CD4-positive, CD25-positive, alpha-beta regulatory T cell (primary cell): Measurements from ENCODE around the gene SPEG. TPM values are rescaled to one million over a fixed set of nuclear protein-coding genes. Genes with fewer than 3 reads are reported as not detected.

Source experiments
- ATAC-seq, 2 donors: fragments of 150-1000 bp; cut with Tn5 transposase; one replicate each; pipeline ENCODE4 v1.10.0; 2021; ENCODE audit warnings: low read depth in 2 of 2, moderate number of reproducible peaks in 2 of 2, moderate library complexity in 1 of 2
- DNase-seq, 3 donors: peaks; one replicate each; pipeline versions ENCODE4 v3.0.0 to v3.0.0-alpha.2; 2012 to 2022; ENCODE audit warnings: mixed read lengths in 1 of 3
- H3K27ac ChIP-seq: one replicate; pipeline ENCODE4 v1.7.0; 2013; ENCODE audit warnings: mild to moderate bottlenecking, low read length; ENCODE audit not compliant: insufficient read depth, poor library complexity, severe bottlenecking
- H3K27me3 ChIP-seq: one replicate; pipeline ENCODE4 v1.7.0; 2013; ENCODE audit warnings: low read length; ENCODE audit not compliant: control insufficient read depth, insufficient read depth
- H3K36me3 ChIP-seq: one replicate; pipeline ENCODE4 v1.7.0; 2013; ENCODE audit warnings: mild to moderate bottlenecking, low read length, moderate library complexity; ENCODE audit not compliant: control insufficient read depth, insufficient read depth
- H3K4me1 ChIP-seq: 2 replicates; pipeline ENCODE4 v1.7.0; 2013; ENCODE audit warnings: mild to moderate bottlenecking, low read length; ENCODE audit not compliant: insufficient read depth, control insufficient read depth, poor library complexity, severe bottlenecking
- H3K4me3 ChIP-seq: one replicate; pipeline ENCODE4 v1.7.0; 2013; ENCODE audit warnings: low read depth, mild to moderate bottlenecking, low read length, moderate library complexity
- H3K9me3 ChIP-seq, 2 experiments: 1 replicate in 1 of 2; 2 replicates in 1 of 2; pipeline ENCODE4 v1.7.0; 2013; ENCODE audit warnings: low read length in 2 of 2, mild to moderate bottlenecking in 1 of 2, moderate library complexity in 1 of 2; ENCODE audit not compliant: control insufficient read depth in 2 of 2
- H3K27ac Mint-ChIP-seq, 3 donors: one replicate each; pipeline ENCODE4 v1.8.0; 2020 to 2022; ENCODE audit warnings: mild to moderate bottlenecking in 3 of 3, mixed read lengths in 3 of 3, moderate library complexity in 2 of 3
- H3K27me3 Mint-ChIP-seq: one replicate; pipeline ENCODE4 v1.8.0; 2022; ENCODE audit warnings: mild to moderate bottlenecking, mixed read lengths
- H3K36me3 Mint-ChIP-seq: one replicate; pipeline ENCODE4 v1.8.0; 2020; ENCODE audit warnings: mixed read lengths
- H3K4me1 Mint-ChIP-seq, 4 donors: one replicate each; pipeline ENCODE4 v1.8.0; 2020 to 2022; ENCODE audit warnings: mixed read lengths in 4 of 4, mild to moderate bottlenecking in 1 of 4
- H3K4me3 Mint-ChIP-seq, 4 donors: one replicate each; pipeline ENCODE4 v1.8.0; 2020 to 2022; ENCODE audit warnings: mild to moderate bottlenecking in 4 of 4, mixed read lengths in 4 of 4, moderate library complexity in 3 of 4
- H3K9me3 Mint-ChIP-seq, 7 donors: one replicate each; pipeline ENCODE4 v1.8.0; 2020 to 2022; ENCODE audit warnings: mixed read lengths in 7 of 7, mild to moderate bottlenecking in 3 of 7, moderate library complexity in 2 of 7
- polyA plus RNA-seq, 4 donors: library from polyadenylated mRNA; unstranded; fragments of 300-500 nt; fragmentation: Illumina TruSeq; gene quantifications; one replicate each; pipeline ENCODE4 v1.2.3, GENCODE V29; 2021
- total RNA-seq: library from RNA; stranded (reverse); gene quantifications from one replicate; pipeline ENCODE4 v1.2.3, GENCODE V29; 2022

Gene SPEG
- total and polyA plus RNA-seq, 5 donors from 2014 or later = 0.20 to 4.1 TPM; not detected in 3

DNA sequence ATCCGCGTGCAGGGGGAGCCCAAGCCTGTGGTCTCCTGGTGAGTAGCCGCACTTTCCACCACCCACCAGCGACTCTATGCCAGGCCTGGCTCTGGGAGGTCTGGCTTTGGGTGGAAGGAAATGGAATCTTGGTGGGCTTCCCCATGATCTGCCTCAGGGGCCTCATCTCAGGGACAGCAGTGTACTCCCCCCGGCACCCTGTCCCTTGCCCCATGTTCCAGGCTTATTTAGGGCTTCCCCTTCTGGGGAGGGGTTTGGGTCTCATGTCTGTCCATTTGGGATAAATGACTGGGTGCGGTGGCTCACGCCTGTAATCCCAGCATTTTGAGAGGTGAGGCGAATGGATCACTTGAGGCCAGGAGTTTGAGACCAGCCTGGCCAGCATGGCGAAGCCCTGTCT, 27.7 kb downstream of the SPEG start:
- ATAC-seq (no peak), DNase-seq (no peak)
- H3K4me1 Mint-ChIP-seq = peaks cover 0 to 6% (median 0%) of the 10 kb centered on the region in 4 donors
- H3K36me3 ChIP-seq = no peaks in the 10 kb centered on the region
- no peak overlapping the region for H3K4me3 ChIP-seq
- peaks cover 0 to 2% (median 0%) of the 10 kb centered on the region in 7 donors for H3K9me3 Mint-ChIP-seq
- no peak overlapping the region for H3K27ac Mint-ChIP-seq
- no peak overlapping the region for H3K27ac ChIP-seq
- H3K4me1 ChIP-seq = no peaks in the 10 kb centered on the region
- no peaks in the 10 kb centered on the region for H3K9me3 ChIP-seq
- no peak overlapping the region for H3K4me3 Mint-ChIP-seq
- H3K27me3 ChIP-seq = no peaks in the 10 kb centered on the region
- H3K27me3 Mint-ChIP-seq = no peaks in the 10 kb centered on the region
- no peaks in the 10 kb centered on the region for H3K36me3 Mint-ChIP-seq

GRCh38 chr2:219464286-219465032, 29.8 kb downstream of the SPEG start:
- Histone ChIP-seq H3K36me3 (no peaks in the 10 kb centered on the region), H3K9me3 (no peaks in the 10 kb centered on the region), H3K27me3 (no peaks in the 10 kb centered on the region), H3K27ac (no peak overlapping the region), H3K4me3 (no peak overlapping the region), H3K4me1 (no peaks in the 10 kb centered on the region)
- Mint-ChIP-seq H3K4me3 (no peak overlapping the region), H3K27ac (no peak overlapping the region), H3K4me1 (no peaks in the 10 kb centered on the region), H3K27me3 (no peaks in the 10 kb centered on the region), H3K36me3 (no peaks in the 10 kb centered on the region), H3K9me3 (peaks cover 0 to 2% (median 0%) of the 10 kb centered on the region in 7 donors)
- ATAC-seq (no peak), DNase-seq (no peak)

DNA sequence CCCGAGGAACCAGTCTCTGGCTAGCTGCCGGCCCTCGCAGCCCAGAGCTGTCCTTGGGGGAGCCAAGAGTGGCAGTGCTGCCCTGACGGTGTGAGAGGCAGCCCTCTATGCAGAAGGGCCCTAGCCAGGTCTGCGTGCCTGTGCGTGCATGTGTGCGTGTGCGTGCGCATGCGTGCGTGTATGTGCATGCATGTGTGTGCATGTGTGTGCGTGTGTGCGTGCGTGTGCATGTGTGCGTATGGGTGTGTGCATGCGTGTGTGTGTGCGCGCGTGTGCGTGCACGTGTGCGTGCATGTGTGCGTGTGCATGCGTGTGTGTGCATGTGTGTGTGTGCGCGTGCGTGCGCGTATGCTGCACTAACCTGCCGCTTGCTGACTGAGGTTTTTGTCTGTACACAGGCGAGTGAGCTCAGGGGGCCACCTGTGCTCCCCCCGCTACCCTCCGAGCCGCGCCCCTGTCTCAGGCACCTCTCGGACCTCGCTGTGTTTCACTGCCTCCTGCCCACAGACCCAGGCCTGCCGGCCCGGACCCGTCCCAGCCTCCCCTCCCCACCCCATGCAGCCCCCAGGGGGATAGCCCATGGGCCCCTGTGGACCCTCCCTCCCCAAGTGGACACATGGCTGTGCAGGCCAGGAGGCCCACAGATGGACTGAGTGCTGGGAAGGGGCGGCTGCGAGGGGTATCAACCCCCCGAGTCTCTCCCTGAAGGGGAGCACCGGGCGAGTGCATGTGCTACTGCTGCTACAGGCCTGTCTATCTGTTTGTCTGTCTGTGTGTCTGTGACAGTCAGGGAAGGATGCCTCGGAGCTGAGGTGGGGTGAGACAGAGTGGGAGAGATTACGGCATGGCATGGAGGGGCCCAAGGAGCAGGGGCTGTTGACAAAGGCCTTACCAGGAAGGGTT, 31.3 kb downstream of the SPEG start:
- DNase-seq (no peak), ATAC-seq (no peak)
- H3K4me3 ChIP-seq = no peak overlapping the region
- Mint-ChIP-seq H3K4me1 (no peaks in the 10 kb centered on the region), H3K27me3 (peaks cover 4% of the 10 kb centered on the region), H3K9me3 (no peaks in the 10 kb centered on the region), H3K36me3 (no peaks in the 10 kb centered on the region), H3K4me3 (no peak overlapping the region), H3K27ac (no peak overlapping the region)
- no peak overlapping the region for H3K27ac ChIP-seq
- H3K4me1 ChIP-seq = no peaks in the 10 kb centered on the region
- H3K9me3 ChIP-seq = no peaks in the 10 kb centered on the region
- no peaks in the 10 kb centered on the region for H3K27me3 ChIP-seq
- H3K36me3 ChIP-seq = no peaks in the 10 kb centered on the region

GRCh38 chr2:219466816-219467735, 32.4 kb downstream of the SPEG start:
- no peak for ATAC-seq

DNA sequence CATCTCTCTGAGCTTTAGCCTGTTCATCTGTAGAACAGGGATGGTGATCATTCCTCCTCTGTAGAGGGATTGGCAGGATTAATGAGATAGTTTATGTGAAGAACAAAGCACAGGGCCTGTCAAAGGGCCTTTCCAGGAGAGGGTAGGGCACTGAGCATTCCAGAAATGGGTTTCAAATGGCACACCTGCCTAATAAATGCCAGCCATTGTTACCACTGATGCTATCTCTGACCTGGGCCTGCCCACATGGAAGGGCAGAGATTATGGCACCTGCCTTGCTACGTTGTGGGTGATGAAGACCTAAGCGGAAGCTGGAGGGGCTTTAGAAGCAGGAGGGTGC, 33.1 kb downstream of the SPEG start:
- ATAC-seq (no peak), DNase-seq (no peak)
- Histone ChIP-seq H3K4me3 (no peak overlapping the region), H3K36me3 (no peaks in the 10 kb centered on the region), H3K27ac (no peak overlapping the region), H3K9me3 (no peaks in the 10 kb centered on the region), H3K4me1 (no peaks in the 10 kb centered on the region), H3K27me3 (no peaks in the 10 kb centered on the region)
- Mint-ChIP-seq H3K27me3 (peaks cover 6% of the 10 kb centered on the region), H3K9me3 (no peaks in the 10 kb centered on the region), H3K4me3 (no peak overlapping the region), H3K36me3 (no peaks in the 10 kb centered on the region), H3K27ac (no peak overlapping the region), H3K4me1 (no peaks in the 10 kb centered on the region)

More at GRCh38 chr2:219466816-219467735, 32.4 kb downstream of the SPEG start:
- H3K27ac ChIP-seq = no peak overlapping the region
- H3K36me3 Mint-ChIP-seq = no peaks in the 10 kb centered on the region
- H3K27me3 Mint-ChIP-seq = peaks cover 6% of the 10 kb centered on the region
- no peak overlapping the region for H3K27ac Mint-ChIP-seq
- H3K4me1 Mint-ChIP-seq = no peaks in the 10 kb centered on the region
- no peak overlapping the region for H3K4me3 Mint-ChIP-seq
- no peaks in the 10 kb centered on the region for H3K9me3 Mint-ChIP-seq
- DNase-seq = no peak
- no peaks in the 10 kb centered on the region for H3K4me1 ChIP-seq
- H3K4me3 ChIP-seq = no peak overlapping the region
- H3K9me3 ChIP-seq = no peaks in the 10 kb centered on the region
- H3K27me3 ChIP-seq = no peaks in the 10 kb centered on the region
- H3K36me3 ChIP-seq = no peaks in the 10 kb centered on the region

- Mint-ChIP-seq H3K27me3 (peaks cover 6% of the 10 kb centered on the region), H3K9me3 (no peaks in the 10 kb centered on the region), H3K36me3 (no peaks in the 10 kb centered on the region), H3K4me3 (no peak overlapping the region), H3K27ac (no peak overlapping the region), H3K4me1 (no peaks in the 10 kb centered on the region)
- Histone ChIP-seq H3K9me3 (no peaks in the 10 kb centered on the region), H3K27me3 (no peaks in the 10 kb centered on the region), H3K4me1 (no peaks in the 10 kb centered on the region), H3K4me3 (no peak overlapping the region), H3K27ac (no peak overlapping the region), H3K36me3 (no peaks in the 10 kb centered on the region)
- ATAC-seq (no peak), DNase-seq (no peak)
Measured at GRCh38 chr2:219468410-219469185, 34.0 kb downstream of the SPEG start.

DNA sequence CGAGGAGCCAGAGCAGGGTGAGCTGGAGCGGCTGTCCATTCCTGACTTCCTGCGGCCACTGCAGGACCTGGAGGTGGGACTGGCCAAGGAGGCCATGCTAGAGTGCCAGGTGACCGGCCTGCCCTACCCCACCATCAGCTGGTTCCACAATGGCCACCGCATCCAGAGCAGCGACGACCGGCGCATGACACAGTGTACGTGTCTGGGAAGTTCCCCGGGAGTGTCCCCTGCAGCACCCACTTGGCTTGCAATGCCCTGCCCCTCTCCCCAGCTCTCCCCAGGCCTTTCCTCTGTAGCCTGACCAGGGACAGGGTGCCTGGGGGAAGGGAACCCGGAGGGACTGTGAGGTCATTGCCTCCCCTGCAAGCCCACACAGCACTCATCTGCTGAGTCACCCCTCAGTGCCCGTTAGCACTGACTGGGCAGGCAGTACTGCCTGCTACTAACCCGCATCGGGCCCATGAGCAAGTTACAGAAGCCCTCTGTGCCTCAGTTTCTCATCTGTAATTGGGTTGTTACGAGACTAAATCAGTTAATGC, 34.6 kb downstream of the SPEG start:
- Mint-ChIP-seq H3K9me3 (no peaks in the 10 kb centered on the region), H3K27me3 (peaks cover 6% of the 10 kb centered on the region), H3K4me3 (no peak overlapping the region), H3K36me3 (no peaks in the 10 kb centered on the region), H3K27ac (no peak overlapping the region), H3K4me1 (no peaks in the 10 kb centered on the region)
- no peaks in the 10 kb centered on the region for H3K9me3 ChIP-seq
- no peaks in the 10 kb centered on the region for H3K36me3 ChIP-seq
- DNase-seq (no peak), ATAC-seq (no peak)
- H3K4me3 ChIP-seq = no peak overlapping the region
- H3K27ac ChIP-seq = no peak overlapping the region
- no peaks in the 10 kb centered on the region for H3K27me3 ChIP-seq
- H3K4me1 ChIP-seq = no peaks in the 10 kb centered on the region
